ENCODE measurements around the gene ADAMTS16.

Gene ADAMTS16

GRCh38 chr5:5293029-5293428 lies 152.9 kb downstream of the ADAMTS16 start:
- DNase-seq: no peak

GRCh38 chr5:5294429-5294828 lies 154.3 kb downstream of the ADAMTS16 start:
- no peak for DNase-seq

GRCh38 chr5:5295351-5295750 lies 155.2 kb downstream of the ADAMTS16 start:
- DNase-seq: no peak

GRCh38 chr5:5296051-5296450 lies 155.9 kb downstream of the ADAMTS16 start:
- no peak for DNase-seq

- no peak for DNase-seq
These were observed 157.4 kb downstream of the ADAMTS16 start for GRCh38 chr5:5297432-5298067.

GRCh38 chr5:5298068-5298633 lies 158.0 kb downstream of the ADAMTS16 start:
- no peak for DNase-seq

GRCh38 chr5:5298841-5299541 lies 158.9 kb downstream of the ADAMTS16 start:
- DNase-seq: no peak

GRCh38 chr5:5301176-5301575 lies 161.0 kb downstream of the ADAMTS16 start:
- no peak for DNase-seq

- DNase-seq: no peak
These were observed 162.1 kb downstream of the ADAMTS16 start for GRCh38 chr5:5302201-5302600.

- DNase-seq: no peak
These were observed 163.1 kb downstream of the ADAMTS16 start for GRCh38 chr5:5303242-5303641.

- no peak for DNase-seq
These were observed 164.4 kb downstream of the ADAMTS16 start for GRCh38 chr5:5304361-5305020.

- DNase-seq: no peak
These were observed 166.6 kb downstream of the ADAMTS16 start for GRCh38 chr5:5306696-5307095.

- DNase-seq: no peak
These were observed 168.2 kb downstream of the ADAMTS16 start for GRCh38 chr5:5308319-5308718.

GRCh38 chr5:5309645-5310044 lies 169.5 kb downstream of the ADAMTS16 start:
- DNase-seq: no peak

- DNase-seq: no peak
These were observed 173.0 kb downstream of the ADAMTS16 start for GRCh38 chr5:5313101-5313635.

GRCh38 chr5:5314166-5314565 lies 174.0 kb downstream of the ADAMTS16 start:
- DNase-seq: no peak

- DNase-seq: no peak
These were observed 174.5 kb downstream of the ADAMTS16 start for GRCh38 chr5:5314626-5315025.

GRCh38 chr5:5315068-5315980 lies 175.2 kb downstream of the ADAMTS16 start:
- no peak for DNase-seq

- DNase-seq: no peak
These were observed 176.2 kb downstream of the ADAMTS16 start for GRCh38 chr5:5316334-5316733.

GRCh38 chr5:5317976-5318375 lies 177.8 kb downstream of the ADAMTS16 start:
- no peak for DNase-seq

- DNase-seq: no peak
These were observed 178.5 kb downstream of the ADAMTS16 start for GRCh38 chr5:5318426-5319190.

Measured in NCI-H510A (cell line).